IMR-90 (cell line): ENCODE results near the gene USP5. TPM values are rescaled to one million over a fixed set of nuclear protein-coding genes. Genes with fewer than 3 reads are reported as not detected.
"Not testable (repeated sequence)": the region's sequence is repeated elsewhere in the genome, so short reads cannot be mapped to it uniquely, and the experiment has no call there.

Experiments used
- ATAC-seq: fragments of 200-7000 bp; cut with Tn5 transposase; 2 replicates; pipeline ENCODE4 v1.9.1; 2020; ENCODE audit warnings: low read depth, mild to moderate bottlenecking, moderate library complexity
- BruUV-seq: library from RNA; stranded (reverse); fragments of 400-500 nt; replicated peaks from 2 replicates; lab custom pipeline; 2021; lab: Mats Ljungman, UMichigan
- CTCF ChIA-PET: fragments of 300-600 bp; formaldehyde crosslinking; extraction: SDS; loops from one replicate; lab custom pipeline; 2021; ENCODE audit warnings: antibody characterized with exemption; lab: Yijun Ruan, JAX
- POLR2A ChIA-PET: fragments of 300-600 bp; sonication (Branson Sonifier 250); formaldehyde crosslinking; loops from one replicate; lab custom pipeline; 2022; ENCODE audit warnings: antibody characterized with exemption; ENCODE audit not compliant: unreplicated experiment; lab: Charles Lee
- DNase-seq: peaks from one replicate; pipeline ENCODE4 v3.0.0; 2013
- H2AFZ ChIP-seq: replicated peaks from 2 replicates; pipeline ENCODE3; 2013; ENCODE audit warnings: low read length, mild to moderate bottlenecking; ENCODE audit not compliant: poor library complexity
- H2AK5ac ChIP-seq: 2 replicates; pipeline ENCODE4 v1.6.1; 2013; ENCODE audit warnings: low read depth, low read length, inconsistent platforms
- H2AK9ac ChIP-seq: replicated peaks from 2 replicates; pipeline ENCODE3; 2013; ENCODE audit warnings: mild to moderate bottlenecking, low read depth, low read length, moderate library complexity; ENCODE audit not compliant: poor library complexity
- H2BK120ac ChIP-seq: 2 replicates; pipeline ENCODE4 v1.6.1; 2013; ENCODE audit warnings: low read depth, low read length, inconsistent platforms
- H2BK15ac ChIP-seq: 3 replicates; pipeline ENCODE4 v1.6.1; 2013; ENCODE audit warnings: low read depth, low read length, inconsistent platforms
- H2BK20ac ChIP-seq: 2 replicates; pipeline ENCODE4 v1.6.1; 2013; ENCODE audit warnings: low read depth, mild to moderate bottlenecking, inconsistent platforms, low read length, moderate library complexity
- H2BK5ac ChIP-seq: 2 replicates; pipeline ENCODE4 v1.6.1; 2013; ENCODE audit warnings: mild to moderate bottlenecking, low read depth, low read length, inconsistent platforms; ENCODE audit not compliant: poor library complexity, severe bottlenecking
- H3K14ac ChIP-seq: replicated peaks from 2 replicates; pipeline ENCODE4 v1.6.1; 2013; ENCODE audit warnings: low read depth, low read length, inconsistent platforms
- H3K18ac ChIP-seq: 2 replicates; pipeline ENCODE4 v1.6.1; 2013; ENCODE audit warnings: low read depth, low read length, control low read depth
- H3K23ac ChIP-seq: 2 replicates; pipeline ENCODE4 v1.6.1; 2013; ENCODE audit warnings: low read depth, low read length, inconsistent platforms
- H3K27ac ChIP-seq: 2 replicates; pipeline ENCODE4 v1.5.1; 2013; ENCODE audit warnings: mild to moderate bottlenecking, control low read depth, low read length; ENCODE audit not compliant: insufficient read depth
- H3K27me3 ChIP-seq: 2 replicates; pipeline ENCODE4 v1.6.1; 2013; ENCODE audit warnings: low read length; ENCODE audit not compliant: control insufficient read depth, insufficient read depth
- H3K36me3 ChIP-seq: 2 replicates; pipeline ENCODE4 v1.6.1; 2013; ENCODE audit warnings: low read length, mixed read lengths; ENCODE audit not compliant: control insufficient read depth, insufficient read depth
- H3K4ac ChIP-seq: 2 replicates; pipeline ENCODE4 v1.6.1; 2013; ENCODE audit warnings: low read depth, low read length, inconsistent platforms
- H3K4me1 ChIP-seq: 2 replicates; pipeline ENCODE4 v1.6.1; 2013; ENCODE audit warnings: low read length, mixed read lengths; ENCODE audit not compliant: control insufficient read depth, insufficient read depth
- H3K4me2 ChIP-seq: 2 replicates; pipeline ENCODE4 v1.6.1; 2013; ENCODE audit warnings: low read depth, mild to moderate bottlenecking, control low read depth, low read length, moderate library complexity
- H3K4me3 ChIP-seq: 2 replicates; pipeline ENCODE4 v1.5.1; 2013; ENCODE audit warnings: low read depth, mild to moderate bottlenecking, control low read depth, low read length, moderate library complexity; ENCODE audit not compliant: insufficient read depth
- H3K56ac ChIP-seq: 2 replicates; pipeline ENCODE4 v1.6.1; 2013; ENCODE audit warnings: low read length, inconsistent platforms; ENCODE audit not compliant: insufficient read depth; ENCODE audit errors: extremely low read depth
- H3K79me1 ChIP-seq, 2 experiments: 2 replicates each; pipeline ENCODE4 v1.6.1; 2013; ENCODE audit warnings: low read length in 2 of 2, inconsistent platforms in 1 of 2, low read depth in 1 of 2
- H3K9ac ChIP-seq: 2 replicates; pipeline ENCODE4 v1.6.1; 2013; ENCODE audit warnings: low read depth, low read length, control low read depth
- H3K9me1 ChIP-seq: 2 replicates; pipeline ENCODE4 v1.6.1; 2013; ENCODE audit warnings: low read length, inconsistent platforms; ENCODE audit not compliant: insufficient read depth
- H3K9me3 ChIP-seq: 2 replicates; pipeline ENCODE4 v1.6.1; 2013; ENCODE audit warnings: low read length; ENCODE audit not compliant: control insufficient read depth, insufficient read depth
- H4K20me1 ChIP-seq: 2 replicates; pipeline ENCODE4 v1.6.1; 2013; ENCODE audit warnings: low read length, inconsistent platforms; ENCODE audit not compliant: insufficient read depth
- H4K5ac ChIP-seq: 2 replicates; pipeline ENCODE4 v1.6.1; 2013; ENCODE audit warnings: mild to moderate bottlenecking, low read depth, low read length, control low read depth
- H4K8ac ChIP-seq, 2 experiments: 2 replicates each; pipeline ENCODE4 v1.6.1; 2013; ENCODE audit warnings: low read depth in 2 of 2, low read length in 2 of 2, control low read depth in 1 of 2, inconsistent platforms in 1 of 2
- H4K91ac ChIP-seq: 2 replicates; pipeline ENCODE4 v1.6.1; 2013; ENCODE audit warnings: low read depth, low read length, inconsistent platforms; ENCODE audit not compliant: insufficient read depth
- CEBPB ChIP-seq: IDR thresholded peaks from 2 replicates; pipeline ENCODE4 v1.6.1; 2012; ENCODE audit warnings: low read depth, low read length, improper control_type of control experiment
- NFE2L2 ChIP-seq: fragments of 150-350 bp; IDR thresholded peaks from 2 replicates; pipeline ENCODE4 v1.6.1; 2016; ENCODE audit warnings: low read depth, mild to moderate bottlenecking, low read length
- WGBS, 2 experiments: methylation state at CpG; one replicate each; pipeline versions ENCODE4 v1.1.5 to v1.1.7; 2013; ENCODE audit warnings: missing lambda C conversion rate in 2 of 2; ENCODE audit not compliant: insufficient read length in 1 of 2; ENCODE audit errors: extremely low coverage in 2 of 2; 5-methylcytosine and 5-hydroxymethylcytosine counted together
- dilution Hi-C: fragments of 300-500 bp; cut with HindIII; formaldehyde crosslinking; loops from one replicate; pipeline ENCODE4 v1.14.3; 2018; ENCODE audit warnings: low sequenced_read_pairs; ENCODE audit not compliant: unreplicated experiment
- in situ Hi-C: fragments of 300-500 bp; cut with MboI; formaldehyde crosslinking; loops from 3 replicates; pipeline ENCODE4 v1.14.3; 2019; ENCODE audit warnings: low sequenced_read_pairs, inconsistent platforms, mixed read lengths
- intact Hi-C: fragments of 100-400 bp; cut with micrococcal nuclease; formaldehyde crosslinking; loops from 2 replicates; pipeline ENCODE4 v1.10.0; 2022
- polyA plus RNA-seq, 3 experiments: library from polyadenylated mRNA; depleted of rRNA; stranded (reverse); fragments of >200 nt; gene quantifications; 2 replicates each; pipeline ENCODE4 v1.2.3, GENCODE V29; 2012; ENCODE audit warnings: low replicate concordance in 1 of 3
- total RNA-seq: library from RNA; depleted of rRNA; stranded (reverse); fragments of >200 nt; gene quantifications from 2 replicates; pipeline ENCODE4 v1.2.3, GENCODE V29; 2012

Gene USP5
- total and polyA plus RNA-seq, 2 of the 4 experiments (the other 2 are of a cell fraction): 69.7 to 125 TPM

DNA sequence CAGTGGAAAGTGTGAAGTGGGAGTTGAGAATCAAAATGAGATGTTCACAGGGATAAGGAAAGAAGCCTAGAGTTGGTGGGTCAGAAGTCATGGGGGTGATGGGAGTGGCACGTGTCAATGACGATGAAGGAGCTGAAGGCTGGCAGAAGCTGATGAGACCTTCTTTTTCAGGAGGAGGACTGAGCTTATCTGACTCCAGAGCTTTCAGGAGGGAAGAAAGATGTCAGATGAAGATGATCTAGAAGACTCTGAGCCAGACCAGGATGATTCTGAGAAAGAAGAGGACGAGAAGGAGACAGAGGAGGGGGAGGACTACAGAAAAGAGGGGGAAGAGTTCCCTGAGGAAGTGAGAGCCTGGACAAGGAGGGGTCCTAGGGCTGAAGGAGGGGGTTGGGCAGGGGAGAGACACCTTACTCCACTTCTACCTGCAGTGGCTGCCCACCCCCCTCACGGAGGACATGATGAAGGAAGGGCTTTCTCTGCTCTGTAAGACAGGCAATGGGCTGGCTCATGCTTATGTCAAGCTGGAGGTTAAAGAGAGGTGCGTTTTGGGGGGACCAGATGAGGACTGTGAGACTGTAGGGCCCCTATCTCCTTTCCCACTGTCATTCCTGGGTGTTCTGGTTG lies 53.6 kb downstream of the USP5 start (continued):
- TF ChIP-seq NFE2L2 (no peak), CEBPB (no peak)

DNA sequence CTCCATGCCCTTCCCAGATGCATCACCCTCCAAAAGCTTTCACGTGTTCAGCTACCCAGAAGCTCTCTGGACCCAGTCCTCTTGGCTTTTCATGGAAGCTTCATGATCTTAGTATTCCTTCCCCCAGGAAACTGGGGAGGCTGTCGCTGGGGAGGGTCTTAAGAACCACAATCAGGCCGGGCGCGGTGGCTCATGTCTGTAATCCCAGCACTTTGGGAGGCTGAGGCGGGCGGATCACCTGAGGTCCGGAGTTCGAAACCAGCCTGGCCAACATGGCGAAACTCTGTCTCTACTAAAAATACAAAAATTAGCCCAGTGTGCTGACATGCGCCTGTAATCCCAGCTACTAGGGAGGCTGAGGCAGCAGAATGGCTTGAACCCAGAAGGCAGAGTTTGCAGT lies 56.2 kb downstream of the USP5 start:
- H3K9me3 ChIP-seq, H3K27ac ChIP-seq, intact Hi-C loops, H3K9me1 ChIP-seq, H3K4me2 ChIP-seq, H2AK5ac ChIP-seq, H3K4me1 ChIP-seq, H3K4ac ChIP-seq, ATAC-seq, H3K27me3 ChIP-seq, H4K20me1 ChIP-seq, BruUV-seq, H3K36me3 ChIP-seq, H3K23ac ChIP-seq, POLR2A ChIA-PET, H2BK120ac ChIP-seq, H3K4me3 ChIP-seq, H3K18ac ChIP-seq, H3K79me1 ChIP-seq, in situ Hi-C loops, H2BK15ac ChIP-seq, H4K5ac ChIP-seq, H4K8ac ChIP-seq, H2BK20ac ChIP-seq, H2AK9ac ChIP-seq, H3K14ac ChIP-seq, H3K56ac ChIP-seq, H2BK5ac ChIP-seq, H4K91ac ChIP-seq, H3K9ac ChIP-seq, dilution Hi-C loops, H2AFZ ChIP-seq, DNase-seq: not testable (repeated sequence)
- no CpG with 5 or more reads among the region's 11 CpGs for WGBS, 2 experiments
- CTCF ChIA-PET: interaction anchor here (1.8 kb wide), 1 partner anchor 17 kb away, joined by 5 read pairs; no protein-coding TSS in a partner anchor
